Activated CD4-positive, alpha-beta T cell treated with anti-CD3 and anti-CD28 coated beads, Interleukin-2, amount 50 U/mL, for 1 hour (primary cell): ENCODE data around the gene GABBR2.

Source experiments
- DNase-seq: peaks from one replicate; pipeline ENCODE4 v3.0.0-alpha.2; 2020

The GABBR2 gene

DNA sequence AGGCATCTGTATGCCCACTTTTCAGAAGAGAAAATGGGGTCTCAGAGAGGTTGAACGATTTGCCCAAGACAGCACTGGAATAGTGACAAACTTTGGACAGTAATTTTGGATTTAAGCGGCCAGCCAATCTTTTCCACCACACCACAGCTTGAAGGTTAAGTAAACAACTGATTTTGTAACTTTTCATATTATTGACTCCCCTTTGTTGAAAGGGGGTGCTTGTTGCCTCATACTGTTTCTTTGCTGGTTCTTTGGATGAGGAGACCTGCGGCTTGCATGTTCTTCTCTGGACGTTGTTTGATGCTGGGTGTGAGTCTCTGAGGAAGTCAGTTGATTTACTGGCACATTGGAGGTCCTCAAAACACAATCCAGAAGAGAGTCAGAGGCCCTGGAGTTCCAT lies 11.7 kb upstream of the GABBR2 start:
- DNase-seq = no peak

DNA sequence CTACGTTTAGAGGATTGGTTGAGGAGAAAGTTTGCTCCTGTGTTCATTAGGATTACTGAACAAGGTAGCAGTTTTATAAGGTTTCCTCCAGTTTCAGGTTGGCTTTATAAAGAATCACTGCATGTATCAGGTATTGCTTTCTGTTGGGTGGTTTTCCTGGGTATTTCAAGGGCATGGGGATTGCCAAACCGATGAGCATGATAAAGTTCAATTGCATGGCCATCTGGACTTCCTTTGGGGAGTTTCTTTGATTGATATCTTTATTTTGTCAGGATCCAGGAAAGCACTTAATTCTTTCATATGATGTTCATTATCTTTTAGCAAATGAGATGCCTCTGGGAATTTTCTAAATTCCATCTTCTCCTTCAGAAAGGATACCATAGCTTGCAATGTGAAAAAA lies 10.3 kb upstream of the GABBR2 start:
- no peak for DNase-seq

DNA sequence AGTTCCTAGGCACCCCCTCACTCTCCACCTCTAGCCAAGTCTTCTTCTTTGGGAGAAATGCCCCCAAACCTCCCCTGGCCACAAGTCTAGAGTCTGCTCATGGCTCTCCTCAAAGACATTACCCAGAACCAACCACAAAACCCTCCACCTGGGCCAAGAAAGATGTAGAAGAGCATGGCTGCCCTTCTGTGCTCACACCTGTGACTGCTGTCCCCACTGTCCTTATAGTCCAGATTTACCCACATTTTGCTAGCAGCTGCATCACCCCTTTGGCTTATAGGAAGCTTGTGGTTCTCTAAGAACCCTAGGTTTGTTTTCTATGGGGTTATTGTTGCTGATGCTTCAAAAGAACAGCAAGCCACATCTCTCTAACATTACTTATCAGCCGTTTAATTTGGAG lies 6.1 kb upstream of the GABBR2 start:
- no peak for DNase-seq

DNA sequence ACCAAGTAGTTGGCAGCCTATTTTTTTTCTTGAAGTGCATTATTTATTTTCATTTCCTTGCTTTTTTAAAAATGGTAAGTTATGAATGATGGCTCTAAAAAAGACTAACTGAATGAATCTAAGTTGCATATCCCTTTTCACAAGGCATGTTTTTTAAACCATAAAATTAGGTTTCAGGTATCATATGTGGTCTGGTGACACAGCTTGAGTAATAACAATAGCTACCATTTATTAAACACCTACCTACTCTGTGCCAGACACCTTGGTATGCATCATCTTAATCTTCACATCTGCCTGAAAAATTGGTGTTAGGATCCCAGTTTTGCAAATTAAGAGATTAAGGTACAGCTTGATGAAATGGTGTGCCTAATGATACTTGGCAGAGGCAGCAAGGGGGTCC lies 4.3 kb upstream of the GABBR2 start:
- no peak for DNase-seq

DNA sequence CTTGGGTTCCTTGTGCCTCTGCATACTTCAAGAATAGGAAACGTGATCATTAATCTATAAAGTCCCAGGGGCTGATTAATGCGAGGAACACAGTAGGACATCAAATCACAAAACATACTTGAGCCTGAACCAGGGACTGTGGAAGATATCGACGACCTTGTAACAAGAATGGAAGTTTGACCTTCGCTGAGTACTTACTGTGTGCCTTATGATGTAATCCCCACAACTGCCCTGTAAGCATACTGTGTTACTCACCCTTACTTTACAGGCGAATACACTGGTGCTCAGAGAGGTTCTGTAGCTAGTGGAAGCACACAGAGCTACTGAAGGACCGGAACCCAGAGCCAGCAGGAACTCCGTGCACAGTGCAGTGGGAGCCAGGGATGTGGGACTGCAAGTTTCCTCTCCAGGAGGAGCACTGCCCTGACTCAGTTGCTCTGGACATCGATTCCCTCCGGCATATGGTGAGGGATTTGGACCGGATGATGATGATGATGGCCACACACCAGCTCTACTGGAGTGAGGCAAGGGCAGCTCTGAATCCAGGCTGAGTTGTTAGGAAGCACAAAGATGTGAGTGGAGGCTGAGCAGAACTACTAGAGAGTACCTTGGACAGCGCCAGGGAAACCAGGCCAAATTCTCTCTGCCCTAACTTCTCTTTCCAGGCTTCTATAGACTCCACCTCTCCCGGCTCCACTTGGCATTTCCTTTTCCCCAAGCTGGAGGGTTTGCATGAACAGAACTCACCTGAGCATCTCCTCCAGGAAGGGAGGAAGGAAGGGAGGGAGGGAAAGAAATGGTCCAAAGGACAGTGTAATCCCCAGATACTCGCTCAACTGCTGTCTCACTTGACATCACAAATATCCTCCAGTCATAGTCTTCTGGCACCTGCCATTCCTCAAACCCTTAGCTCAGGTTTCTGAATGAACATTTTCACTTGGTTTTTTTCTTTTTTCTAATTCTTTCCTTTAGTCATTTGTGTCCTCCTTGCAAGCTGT lies 1.5 kb upstream of the GABBR2 start:
- no peak for DNase-seq

DNA sequence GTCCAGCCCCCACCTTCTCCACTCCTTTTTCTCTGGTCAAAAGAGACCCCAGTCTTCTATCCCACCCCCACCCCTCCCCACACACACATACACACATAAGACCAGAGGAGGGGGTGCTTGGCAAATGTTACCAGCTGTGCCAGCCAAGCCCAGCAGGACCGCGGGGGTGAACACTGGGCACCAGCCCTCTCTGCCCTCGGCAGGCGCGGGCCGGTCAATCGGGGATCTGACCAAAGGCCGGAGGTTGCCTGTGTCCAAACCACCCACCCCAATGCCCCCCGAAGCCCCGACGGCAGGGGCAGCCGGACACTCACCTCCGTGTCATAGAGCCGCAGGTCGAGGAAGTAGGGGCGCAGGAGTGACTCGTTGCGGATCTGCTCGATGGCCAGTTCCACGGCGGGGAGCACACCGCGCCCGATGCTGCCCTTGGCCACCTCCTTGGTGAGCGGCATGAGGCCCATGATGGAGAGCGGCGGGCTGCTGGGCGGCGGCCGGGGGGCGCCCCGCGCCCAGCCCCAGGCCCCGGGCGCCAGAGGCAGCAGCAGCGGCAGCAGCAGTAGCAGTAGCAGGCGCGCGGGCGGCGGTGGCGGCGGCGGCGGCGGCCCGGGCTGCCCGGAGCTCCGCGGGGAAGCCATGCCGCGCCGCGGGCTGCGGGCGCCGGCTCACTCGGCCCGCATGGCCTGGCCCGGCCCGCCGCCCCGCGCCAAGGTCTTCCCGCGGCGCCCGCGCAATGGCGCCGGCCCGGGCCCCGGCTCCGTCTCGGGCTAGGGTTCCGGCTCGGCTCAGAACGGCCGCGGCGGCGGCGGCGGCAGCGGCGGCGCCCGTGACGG lies 417 bp downstream of the GABBR2 start:
- no peak for DNase-seq

DNA sequence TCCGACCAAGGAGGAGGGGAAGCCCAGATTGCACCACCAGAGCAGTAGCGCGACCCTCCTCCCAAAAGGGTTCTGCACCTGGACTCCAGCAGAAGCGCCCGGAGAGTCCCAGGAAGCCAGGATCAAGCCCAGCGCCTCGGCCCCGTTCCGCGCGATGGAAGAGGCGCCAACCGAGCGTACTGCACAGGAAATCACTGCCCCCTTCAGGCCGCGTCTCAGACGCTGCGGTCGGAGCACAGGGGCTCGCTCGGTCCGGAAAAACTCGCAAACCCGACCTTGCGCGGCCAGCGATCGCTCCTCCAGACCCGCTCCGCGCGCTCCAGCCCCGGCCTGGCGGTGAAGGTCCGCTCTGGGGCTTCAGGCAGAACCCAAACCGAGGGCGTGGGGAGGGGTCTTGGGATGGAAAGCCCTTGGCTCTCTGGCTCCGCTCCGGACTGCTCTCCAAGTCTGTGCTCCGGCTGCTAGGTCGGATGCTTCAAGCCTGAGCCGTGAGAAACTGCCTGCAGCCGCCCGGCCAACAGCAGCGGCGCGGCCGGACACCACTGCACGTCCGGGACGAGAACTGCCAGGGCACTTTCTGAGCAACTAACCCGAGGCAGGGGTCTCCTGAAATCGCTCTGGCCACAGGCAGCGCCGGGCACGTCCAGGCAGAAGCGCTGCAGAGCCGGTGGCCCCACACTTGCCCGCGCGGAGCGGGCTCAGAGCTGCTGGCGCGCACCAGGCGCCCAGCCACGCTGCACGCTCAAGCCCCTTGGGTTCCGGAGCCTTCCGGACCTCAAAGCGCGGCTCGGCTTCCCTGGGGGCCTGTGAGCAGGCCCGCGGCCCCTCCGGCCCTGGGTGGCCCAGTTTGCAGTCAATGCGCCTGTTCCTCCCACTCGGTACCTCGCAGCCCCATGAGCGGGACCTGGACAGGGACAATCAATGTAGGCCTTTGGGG lies 1.3 kb downstream of the GABBR2 start:
- DNase-seq = no peak

DNA sequence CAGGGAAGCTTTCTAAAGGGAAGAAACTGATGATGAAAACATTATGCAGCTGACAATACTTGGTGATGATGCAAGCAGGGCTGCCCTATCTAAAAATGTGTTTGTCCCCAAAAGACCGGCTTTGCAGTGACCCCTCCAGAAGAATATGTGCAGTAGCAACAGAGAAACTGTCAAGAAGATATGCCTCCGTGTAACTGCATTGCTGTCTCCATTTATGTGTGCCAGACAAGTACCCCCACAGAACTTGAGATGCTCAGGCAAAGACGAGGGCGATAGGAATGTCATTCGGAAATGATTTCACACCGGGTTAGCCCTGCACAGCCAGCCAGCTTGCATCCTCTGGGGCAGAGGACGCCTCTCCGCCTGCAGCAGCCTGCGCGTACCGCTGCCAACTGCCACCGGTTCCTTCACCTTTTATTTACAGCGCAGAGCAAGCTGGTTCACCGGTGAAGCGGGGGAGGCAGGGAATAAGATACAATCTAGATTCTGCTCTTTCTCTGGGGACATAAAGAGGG lies 2.0 kb downstream of the GABBR2 start:
- no peak for DNase-seq

DNA sequence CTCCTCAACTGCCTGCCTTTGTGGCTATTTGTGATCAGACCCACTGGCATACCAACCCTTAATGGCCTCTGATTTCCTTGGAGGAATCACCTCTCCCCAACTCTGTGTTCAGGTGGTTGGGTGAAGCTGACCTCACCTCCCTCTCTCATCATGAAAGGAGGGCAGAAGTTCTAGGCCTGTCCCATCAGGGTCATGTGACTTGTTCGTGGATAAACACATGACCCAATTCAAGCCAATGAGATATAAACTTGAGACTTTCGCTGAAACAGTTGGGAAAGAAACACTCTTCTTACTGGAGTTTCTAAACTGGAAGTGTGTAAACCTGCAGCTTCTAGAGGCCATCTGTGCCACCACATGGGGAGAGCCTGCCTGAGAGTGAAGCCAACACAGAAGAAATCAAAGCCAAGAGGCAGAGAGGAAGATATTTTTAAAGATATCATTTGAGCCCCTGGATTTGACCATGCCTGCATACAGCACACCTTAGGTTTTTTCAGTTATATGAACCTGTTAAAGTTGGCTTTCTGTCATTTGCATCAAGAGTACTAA lies 5.8 kb downstream of the GABBR2 start:
- DNase-seq = no peak

DNA sequence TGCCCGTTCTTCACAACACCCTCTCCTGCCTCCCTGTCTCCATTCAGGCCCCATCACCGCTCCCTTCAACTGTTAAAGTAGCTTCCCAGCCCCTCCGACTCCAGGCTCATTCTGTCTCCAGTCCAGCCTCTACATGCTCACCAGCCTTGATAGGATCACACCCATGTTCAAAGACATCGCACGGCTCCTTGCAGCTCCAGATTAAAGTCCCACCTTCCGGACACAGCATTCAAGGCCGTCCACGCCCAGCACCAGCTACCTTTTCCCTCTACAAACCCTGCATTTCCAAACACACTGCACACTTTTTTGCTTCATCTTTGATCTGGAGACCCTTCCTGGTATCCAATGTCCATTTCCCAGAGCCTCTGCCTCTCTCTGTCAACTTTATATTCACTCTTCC lies 6.4 kb downstream of the GABBR2 start:
- no peak for DNase-seq

DNA sequence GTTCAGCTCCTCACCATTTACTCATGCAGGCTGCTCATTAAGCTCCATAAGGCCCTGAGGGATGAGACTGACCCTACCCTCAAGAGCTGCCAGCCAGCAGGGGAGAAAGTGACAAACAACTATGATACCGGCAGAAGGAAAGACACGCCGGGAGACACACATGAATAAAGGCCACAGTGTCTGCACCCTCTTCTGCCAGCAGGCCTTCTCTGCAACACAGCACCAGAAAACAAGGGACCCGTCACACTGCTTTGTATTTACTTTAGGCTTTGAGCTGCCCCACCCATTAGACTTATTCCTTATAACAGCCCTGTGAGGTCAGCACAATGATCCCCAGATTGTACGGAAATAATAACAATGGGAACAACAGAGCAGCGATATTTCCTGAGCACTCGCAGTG lies 7.2 kb downstream of the GABBR2 start:
- no peak for DNase-seq

DNA sequence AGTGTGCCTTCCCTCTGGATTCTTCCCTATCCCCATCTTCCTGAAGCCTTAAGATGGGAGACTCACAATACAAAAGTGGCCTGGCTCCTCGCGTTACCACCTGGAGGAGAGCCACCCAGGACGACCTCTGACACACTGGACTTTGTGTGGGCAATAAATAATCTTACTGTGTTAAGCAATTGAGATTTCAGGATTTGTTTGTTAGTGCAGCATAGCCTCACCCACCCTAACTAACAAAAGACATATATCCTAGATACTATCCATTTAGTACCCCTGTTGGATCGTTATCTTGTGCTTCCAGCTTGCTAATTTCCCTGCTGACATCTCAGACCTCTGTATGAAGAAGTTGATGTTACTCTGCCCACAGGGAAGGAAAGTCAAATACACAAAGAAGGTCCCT lies 7.9 kb downstream of the GABBR2 start:
- DNase-seq = no peak

DNA sequence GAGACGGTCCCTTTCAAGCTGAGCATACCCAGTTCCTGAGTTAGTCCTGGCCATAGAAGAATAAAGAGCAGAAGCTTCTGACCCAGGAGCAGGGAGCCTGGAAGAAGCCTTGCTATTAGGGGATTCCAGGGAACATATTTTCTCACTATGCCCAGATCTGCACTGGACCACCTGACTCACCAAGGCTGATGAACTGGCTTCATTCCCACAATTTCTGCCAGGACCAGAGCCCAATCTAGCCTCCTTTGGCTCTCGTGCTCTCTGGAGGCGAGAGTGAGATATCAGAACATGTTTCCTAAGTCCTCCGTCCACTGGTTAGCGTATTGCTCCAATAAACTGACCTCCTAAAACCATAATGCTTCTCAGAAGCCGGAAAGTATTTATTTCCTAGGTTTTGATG lies 9.9 kb downstream of the GABBR2 start:
- no peak for DNase-seq

DNA sequence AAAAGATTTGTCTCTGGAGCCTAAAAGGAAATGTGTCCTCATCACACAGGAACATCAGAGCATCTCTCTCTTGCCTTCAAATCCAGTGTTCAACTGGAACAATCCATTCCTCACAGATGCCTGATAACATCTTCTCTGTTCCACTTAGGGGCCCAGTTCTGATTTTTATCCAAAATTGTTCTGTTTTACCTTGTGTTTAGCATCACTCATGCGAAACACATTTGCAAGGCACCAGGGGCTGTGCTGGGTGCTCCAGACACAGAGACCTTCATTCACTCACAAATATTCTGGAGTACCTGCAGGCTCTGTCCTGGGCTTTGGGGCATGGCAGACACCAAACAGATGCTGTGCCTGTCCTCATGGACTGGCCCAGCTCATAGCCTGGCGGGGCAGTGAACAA lies 13.8 kb downstream of the GABBR2 start:
- DNase-seq = no peak

DNA sequence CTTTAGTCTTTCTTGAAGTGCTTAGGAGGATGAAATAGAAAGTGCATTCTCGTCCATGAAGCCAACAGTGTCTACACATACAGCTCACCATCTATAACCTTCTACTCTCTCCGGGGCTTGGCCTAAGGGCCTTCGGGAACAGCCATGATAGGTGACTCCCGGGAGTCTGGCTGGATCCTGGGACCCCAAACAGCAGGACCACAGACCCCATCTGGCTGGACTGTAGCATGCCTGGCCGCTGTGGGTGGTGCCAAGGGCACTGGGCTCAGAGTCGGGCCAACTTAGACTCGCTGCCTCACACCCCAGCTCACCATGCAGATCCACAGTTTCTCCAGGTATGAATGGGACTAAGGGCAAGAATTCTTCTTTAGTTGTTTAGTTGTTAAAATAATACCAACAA lies 16.3 kb downstream of the GABBR2 start:
- DNase-seq = no peak

DNA sequence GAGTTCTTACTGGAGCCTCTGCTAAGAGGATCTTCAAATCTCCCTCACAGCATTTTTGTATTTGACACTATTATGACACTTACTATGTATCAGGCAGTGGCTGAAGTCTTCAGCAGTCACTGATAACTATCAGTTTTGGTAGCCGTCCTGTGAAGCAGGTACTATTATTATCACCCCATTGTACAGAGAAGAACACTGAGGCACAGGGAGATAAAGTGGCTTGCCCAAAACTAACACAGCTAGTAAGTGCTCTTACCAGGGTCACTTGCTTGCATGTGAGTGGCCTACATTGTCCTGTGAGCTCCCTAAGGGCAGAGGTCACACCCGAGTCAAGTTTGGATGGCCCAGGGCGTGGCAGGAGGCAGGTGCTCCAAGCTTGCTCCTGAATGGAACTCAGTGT lies 16.8 kb downstream of the GABBR2 start:
- DNase-seq = no peak

DNA sequence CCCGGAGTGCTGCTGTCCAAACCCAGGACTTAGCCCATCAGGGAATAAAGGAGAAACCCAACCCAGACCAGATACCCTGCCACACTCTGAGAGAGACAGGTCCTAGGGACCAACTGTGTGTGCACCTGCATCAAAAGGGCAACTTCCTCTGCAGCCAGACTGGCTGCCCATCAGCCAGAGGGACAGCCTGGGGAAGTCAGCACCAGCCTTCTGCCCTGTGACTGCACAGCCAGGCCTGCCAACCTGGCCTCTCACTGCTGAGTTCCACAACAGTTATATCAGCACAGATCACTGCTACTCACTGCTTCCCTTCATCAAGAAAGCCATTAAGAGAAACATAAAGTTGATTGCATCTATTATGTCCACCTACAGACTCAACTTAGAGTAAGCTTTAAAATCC lies 18.0 kb downstream of the GABBR2 start:
- no peak for DNase-seq

DNA sequence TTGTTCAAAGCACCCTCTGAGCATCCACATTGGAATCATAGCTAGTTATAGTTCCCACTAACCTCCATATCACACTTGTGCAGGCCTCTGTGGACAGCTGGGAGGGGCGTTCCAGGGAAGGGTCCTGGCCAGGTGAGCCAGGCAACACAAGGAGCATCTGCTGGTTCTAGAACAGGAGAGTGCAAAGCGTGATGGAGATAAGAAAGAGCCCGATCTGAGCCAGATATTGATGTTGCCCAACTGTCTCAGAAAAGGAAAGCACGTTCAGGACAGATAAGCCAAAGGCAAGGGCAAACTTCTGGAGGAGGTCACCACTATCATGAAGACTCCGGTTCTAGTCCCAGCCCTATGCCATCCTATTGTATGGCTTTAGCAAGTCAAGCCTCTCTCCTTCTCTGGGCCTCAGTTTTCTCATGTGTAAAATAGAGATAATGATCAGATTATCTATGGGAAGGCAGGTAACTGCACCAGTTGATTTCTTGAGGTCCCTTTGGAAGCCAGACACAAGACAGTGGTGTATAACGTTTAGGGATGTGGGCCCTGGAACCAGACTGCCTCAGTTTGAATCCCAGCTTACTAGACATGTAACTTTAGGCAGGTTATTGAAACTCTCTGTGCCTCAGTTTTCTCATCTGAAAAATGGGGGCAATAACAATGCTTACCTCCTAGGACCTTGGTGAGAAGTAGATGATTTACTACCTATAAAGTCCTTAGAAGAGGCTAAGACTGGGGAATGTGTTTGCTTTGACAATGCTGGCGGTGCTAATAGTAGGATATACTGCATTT lies 19.8 kb downstream of the GABBR2 start:
- no peak for DNase-seq

DNA sequence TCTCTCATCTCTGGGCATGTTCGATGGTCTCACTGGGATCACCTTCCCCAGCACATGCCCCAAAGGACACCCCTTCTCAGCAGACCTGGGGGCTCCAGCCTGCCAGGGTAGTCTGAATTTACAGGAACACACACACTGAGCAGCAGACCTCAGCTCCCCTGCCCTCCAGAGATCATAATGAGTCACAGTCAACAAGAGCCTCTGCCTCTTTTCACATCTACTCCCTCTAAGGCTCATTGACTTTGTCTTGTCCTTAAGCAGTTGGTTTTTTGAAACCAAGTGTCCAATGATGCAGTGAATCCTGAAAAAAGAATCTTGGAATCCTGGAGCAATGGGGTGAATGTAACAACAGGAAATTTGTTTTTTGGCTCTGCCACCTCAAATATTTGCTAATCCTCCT lies 20.8 kb downstream of the GABBR2 start:
- DNase-seq = no peak

DNA sequence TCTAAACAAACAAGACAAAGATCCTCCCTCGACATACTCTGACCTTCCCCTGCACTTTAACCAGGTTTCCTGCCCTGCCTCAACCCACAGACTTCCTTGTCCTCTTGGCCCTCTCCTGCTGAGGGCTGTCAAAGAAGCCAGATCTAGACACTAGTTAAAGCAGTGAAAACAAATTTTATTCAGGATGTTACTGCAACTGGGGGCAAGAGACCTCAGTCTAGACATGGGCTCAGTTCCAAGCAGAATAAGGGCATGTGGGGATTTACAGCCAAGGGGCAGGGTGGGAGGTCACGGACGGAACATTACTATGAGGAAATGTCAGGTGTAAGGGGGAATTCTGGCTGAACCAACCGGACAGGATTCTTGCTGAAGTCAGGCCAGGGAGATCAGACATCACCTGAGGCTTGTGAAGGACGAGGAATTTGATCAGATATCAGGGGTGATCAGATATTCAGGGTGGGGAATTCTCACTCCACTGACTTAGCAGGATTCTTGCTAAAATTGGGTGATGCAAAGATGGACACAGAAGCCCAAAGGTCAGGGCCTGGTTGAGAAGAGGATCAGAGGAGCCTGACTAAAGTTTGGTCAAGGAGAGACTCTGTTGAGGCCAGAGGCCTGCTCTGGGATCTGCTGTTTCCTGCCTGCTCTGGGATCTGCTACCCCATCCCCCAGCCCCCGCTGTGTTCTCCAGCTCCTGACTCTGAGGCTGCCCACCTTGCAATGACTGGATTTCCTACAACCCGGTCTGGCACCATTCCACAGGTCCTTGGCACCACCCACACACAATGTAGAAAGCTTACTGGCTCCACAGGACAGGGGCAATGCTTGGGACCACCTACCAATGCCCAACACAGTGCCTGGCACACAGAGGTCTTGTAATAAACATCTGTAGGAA lies 21.5 kb downstream of the GABBR2 start:
- no peak for DNase-seq
